ENCODE measurements around the gene PBX3. TPM values are rescaled to one million over a fixed set of nuclear protein-coding genes. Genes with fewer than 3 reads are reported as not detected.
A peak's percentile ranks its signal among the peaks of the same experiment; 100 is the strongest.

Gene PBX3
- total and polyA plus RNA-seq, 8 donors: 8.9 to 36.8 (median 21.5) TPM

GRCh38 chr9:125887172-125887571 lies 140.0 kb downstream of the PBX3 start:
- H3K9me3 ChIP-seq: no peaks in the 10 kb centered on the region
- ATAC-seq (peak in 2 of 4 donors; percentile 29 to 53), FAIRE-seq (no peak), DNase-seq (no peak)
- H3K4me1 ChIP-seq: peaks cover 5 to 16% (median 12%) of the 10 kb centered on the region in 3 donors
- H3K27me3 ChIP-seq: no peaks in the 10 kb centered on the region
- 46 to 47% methylated on average over 2 of the region's 2 CpGs for WGBS, 2 donors
- no peak for TF ChIP-seq CTCF (IDR thresholded peaks at IDR 0.05)
- H3K4me3 ChIP-seq: no peak overlapping the region
- H3K36me3 ChIP-seq: no peaks in the 10 kb centered on the region
- no peak overlapping the region for H3K27ac ChIP-seq
- intact Hi-C loops (cut with DNase I): no loop called here

GRCh38 chr9:125888211-125888610 lies 141.0 kb downstream of the PBX3 start:
- no peaks in the 10 kb centered on the region for H3K36me3 ChIP-seq
- peaks cover 5 to 16% (median 12%) of the 10 kb centered on the region in 3 donors for H3K4me1 ChIP-seq
- WGBS, 2 donors: 67 to 71% methylated on average over 7 of the region's 7 CpGs
- no peaks in the 10 kb centered on the region for H3K9me3 ChIP-seq
- TF ChIP-seq CTCF (IDR thresholded peaks at IDR 0.05): no peak
- no peak overlapping the region for H3K4me3 ChIP-seq
- intact Hi-C loops (cut with DNase I): no loop called here
- no peak for DNase-seq
- ATAC-seq: no peak
- no peak for FAIRE-seq
- no peaks in the 10 kb centered on the region for H3K27me3 ChIP-seq
- H3K27ac ChIP-seq: no peak overlapping the region

- no peaks in the 10 kb centered on the region for H3K9me3 ChIP-seq
- no peak for TF ChIP-seq CTCF (IDR thresholded peaks at IDR 0.05)
- peak overlapping the region in 3 of 4 donors; percentile 24 to 43 (median 39) for H3K4me3 ChIP-seq
- H3K4me1 ChIP-seq: peaks cover 5 to 16% (median 12%) of the 10 kb centered on the region in 3 donors
- H3K27ac ChIP-seq: peak overlapping the region in 1 of 4 donors; percentile 37
- DNase-seq (peak in 4 of 6 donors; percentile 8 to 56 (median 28)), FAIRE-seq (no peak), ATAC-seq (peak; percentile 46 to 55 (median 50))
- WGBS, 2 donors: 58 to 63% methylated on average over 21 of the region's 21 CpGs
- H3K36me3 ChIP-seq: no peaks in the 10 kb centered on the region
- intact Hi-C loops (cut with DNase I): no loop called here
- H3K27me3 ChIP-seq: no peaks in the 10 kb centered on the region
Observed at GRCh38 chr9:125889112-125889475, 141.9 kb downstream of the PBX3 start.

GRCh38 chr9:125889476-125890419 lies 142.6 kb downstream of the PBX3 start:
- DNase-seq (peak; percentile 9 to 72 (median 26)), FAIRE-seq (no peak), ATAC-seq (peak; percentile 64 to 81 (median 75))
- Histone ChIP-seq H3K27me3 (no peaks in the 10 kb centered on the region), H3K36me3 (no peaks in the 10 kb centered on the region), H3K9me3 (no peaks in the 10 kb centered on the region), H3K4me1 (peaks cover 5 to 16% (median 12%) of the 10 kb centered on the region in 3 donors), H3K4me3 (peak overlapping the region; percentile 13 to 43 (median 32)), H3K27ac (peak overlapping the region in 1 of 4 donors; percentile 39)
- TF ChIP-seq CTCF (IDR thresholded peaks at IDR 0.05): no peak
- WGBS, 2 donors: 2% methylated on average over 70 to 71 of the region's 71 CpGs
- intact Hi-C loops (cut with DNase I): no loop called here

- Histone ChIP-seq H3K9me3 (no peaks in the 10 kb centered on the region), H3K27ac (no peak overlapping the region), H3K27me3 (no peaks in the 10 kb centered on the region), H3K4me1 (peaks cover 5 to 16% (median 12%) of the 10 kb centered on the region in 3 donors), H3K36me3 (no peaks in the 10 kb centered on the region), H3K4me3 (no peak overlapping the region)
- intact Hi-C loops (cut with DNase I): no loop called here
- FAIRE-seq (no peak), ATAC-seq (peak in 2 of 4 donors; percentile 23 to 37), DNase-seq (no peak)
- 3 to 11% methylated on average over 1 of the region's 1 CpG for WGBS, 2 donors
- TF ChIP-seq CTCF (IDR thresholded peaks at IDR 0.05): no peak
Observed at GRCh38 chr9:125890826-125891225, 143.7 kb downstream of the PBX3 start.

All from pancreas (tissue), 10 donors.